Heart right ventricle (tissue), 16 donors: ENCODE data around the gene FAM222B. TPM values are rescaled to one million over a fixed set of nuclear protein-coding genes. Genes with fewer than 3 reads are reported as not detected.
A peak's percentile ranks its signal among the peaks of the same experiment; 100 is the strongest.

Experiments
- ATAC-seq, 8 donors: fragments of 200-7000 bp; cut with Tn5 transposase; one replicate each; pipeline ENCODE4 v1.9.1; 2020; ENCODE audit warnings: mild to moderate bottlenecking in 8 of 8, moderate library complexity in 8 of 8, moderate number of reproducible peaks in 1 of 8
- DNase-seq, 2 donors: peaks; one replicate each; pipeline ENCODE4 v3.0.0-alpha.2; 2020
- H3K27ac ChIP-seq, 10 donors: fragments of 200-600 bp; sonication (generic) in 2 of 10; one replicate each; pipeline versions ENCODE4 v1.5.0 to v1.8.0; 2020 to 2022; ENCODE audit warnings: mild to moderate bottlenecking in 3 of 10
- H3K27me3 ChIP-seq, 7 donors: fragments of 200-600 bp; one replicate each; pipeline ENCODE4 v1.8.0; 2021 to 2022; ENCODE audit warnings: mild to moderate bottlenecking in 2 of 7
- H3K36me3 ChIP-seq, 9 donors: fragments of 200-600 bp; sonication (generic) in 1 of 9; one replicate each; pipeline versions ENCODE4 v1.5.0 to v1.8.0; 2020 to 2022; ENCODE audit warnings: mild to moderate bottlenecking in 2 of 9
- H3K4me1 ChIP-seq, 9 donors: fragments of 200-600 bp; sonication (generic) in 1 of 9; one replicate each; pipeline versions ENCODE4 v1.5.0 to v1.8.0; 2020 to 2022; ENCODE audit warnings: mild to moderate bottlenecking in 4 of 9
- H3K4me3 ChIP-seq, 10 donors: fragments of 200-600 bp; sonication (generic) in 2 of 10; one replicate each; pipeline versions ENCODE4 v1.5.0 to v1.8.0; 2020 to 2022; ENCODE audit warnings: mild to moderate bottlenecking in 7 of 10, moderate library complexity in 2 of 10
- H3K9me3 ChIP-seq, 11 donors: fragments of 200-600 bp in 10 of 11; sonication (generic) in 2 of 11; one replicate each; pipeline versions ENCODE4 v1.5.0 to v1.8.0; 2013 to 2022; ENCODE audit warnings: mild to moderate bottlenecking in 2 of 11, control low read depth in 1 of 11, moderate library complexity in 1 of 11
- CTCF ChIP-seq, 9 donors: fragments of 200-600 bp; sonication (generic) in 2 of 9; IDR thresholded peaks; one replicate each; pipeline versions ENCODE4 v1.5.0 to v1.8.0; 2021 to 2022; ENCODE audit warnings: antibody characterized with exemption in 9 of 9, mild to moderate bottlenecking in 5 of 9, moderate library complexity in 1 of 9
- WGBS, 2 donors: extraction: QIAGEN DNeasy Blood & Tissue Kit; methylation state at CpG; one replicate each; pipeline ENCODE4 v1.1.7; 2013; ENCODE audit warnings: inconsistent platforms in 1 of 2; 5-methylcytosine and 5-hydroxymethylcytosine counted together
- intact Hi-C, 10 donors: fragments of 100-400 bp; cut with DNase I; formaldehyde crosslinking; loops; one replicate each; pipeline versions ENCODE4 v1.11.1 to v1.14.2; 2022
- polyA plus RNA-seq, 2 donors: library from polyadenylated mRNA; stranded (reverse); fragments of 200-250 nt; gene quantifications; one replicate each; pipeline ENCODE4 v1.2.3, GENCODE V29; 2013
- total RNA-seq, 10 donors: library from RNA; stranded (reverse); fragmentation: NEBNext Ultra II Directional in 3 of 10; extraction: Animal tissue kit (Norgen Biotek cat#: 25700) in 3 of 10; gene quantifications; one replicate each; pipeline versions ENCODE4 v1.2.1 to v1.2.4, GENCODE V29; 2021 to 2023
- donor health status: Arrhythmogenic right ventricular cardiomyopathy.
- donor health status: ischemic (EF 13 %, LVEDD 7.1; RV severe dilation, severe dysfunction).
- donor health status: healthy with polysubstance abuse.
- donor health status: DM: no; HTN: yes; CAD: no.
- donor health status: DM: no; HTN: no; CAD: no.
- donor health status: ischemic (EF 25% LVEDD 6.9; RV normal size, moderate dysfunction).
- donor health status: ischemic (EF 25% LVEDD 5.7; RV mildly dilated, moderate dysfunction).
- donor health status: healthy.
- donor health status: DM: yes; HTN: yes; CAD: no.
- donor health status: Ischemic cardiomyopathy.
- donor health status: ischemic (EF 35%, LVEDD 5.7; RV mildly dilated, moderate dysfunction).
- donor health status: nonischemic (EF 11% LVEDD 7.7; RV severe dilation, severe dysfunction).
- donor health status: DM: yes; HTN: yes; CAD: no.
- donor health status: PGD.
- donor health status: ischemic (EF 29% LVEDD 5.4; RV normal size, mild dysfunction).
- donor health status: nonischemic (EF 23%, LVEDD 6.1; RV moderate dilation, normal function).

Gene FAM222B
- total and polyA plus RNA-seq, 12 donors = 8.7 to 19.4 (median 15.3) TPM

GRCh38 chr17:28747801-28748750 lies 94.5 kb downstream of the FAM222B start:
- Histone ChIP-seq H3K4me1 (peaks cover 6 to 56% (median 47%) of the 10 kb centered on the region in 9 donors), H3K36me3 (peaks cover 0 to 40% (median 0%) of the 10 kb centered on the region in 9 donors), H3K27ac (no peak overlapping the region), H3K27me3 (peaks cover 0 to 5% (median 0%) of the 10 kb centered on the region in 7 donors), H3K4me3 (no peak overlapping the region), H3K9me3 (no peaks in the 10 kb centered on the region)
- 91 to 96% methylated on average over 18 of the region's 18 CpGs for WGBS, 2 donors
- no peak for TF ChIP-seq CTCF (IDR thresholded peaks at IDR 0.05)
- intact Hi-C loops = no loop called here
- DNase-seq (no peak), ATAC-seq (no peak)

- peaks cover 0 to 5% (median 0%) of the 10 kb centered on the region in 7 donors for H3K27me3 ChIP-seq
- ATAC-seq = no peak
- H3K4me1 ChIP-seq = peaks cover 6 to 62% (median 47%) of the 10 kb centered on the region in 9 donors
- H3K27ac ChIP-seq = peak overlapping the region in 2 of 10 donors; percentile 19 to 86
- no peaks in the 10 kb centered on the region for H3K9me3 ChIP-seq
- H3K4me3 ChIP-seq = no peak overlapping the region
- WGBS, 2 donors = 61% methylated on average over 7 of the region's 7 CpGs
- intact Hi-C loops = no loop called here
- no peak for DNase-seq
- peaks cover 0 to 40% (median 0%) of the 10 kb centered on the region in 9 donors for H3K36me3 ChIP-seq
- no peak for TF ChIP-seq CTCF (IDR thresholded peaks at IDR 0.05)
Measured at GRCh38 chr17:28747051-28747691, 95.4 kb downstream of the FAM222B start.

GRCh38 chr17:28746611-28747050 lies 96.0 kb downstream of the FAM222B start:
- intact Hi-C loops = no loop called here
- Histone ChIP-seq H3K9me3 (no peaks in the 10 kb centered on the region), H3K27ac (peak overlapping the region in 2 of 10 donors; percentile 19 to 86), H3K27me3 (peaks cover 0 to 5% (median 0%) of the 10 kb centered on the region in 7 donors), H3K4me1 (peaks cover 6 to 67% (median 47%) of the 10 kb centered on the region in 9 donors), H3K36me3 (peaks cover 0 to 39% (median 0%) of the 10 kb centered on the region in 9 donors), H3K4me3 (no peak overlapping the region)
- ATAC-seq (no peak), DNase-seq (no peak)
- 60 to 72% methylated on average over 5 of the region's 5 CpGs for WGBS, 2 donors
- no peak for TF ChIP-seq CTCF (IDR thresholded peaks at IDR 0.05)

GRCh38 chr17:28745786-28746411 lies 96.7 kb downstream of the FAM222B start:
- ATAC-seq (no peak), DNase-seq (no peak)
- Histone ChIP-seq H3K9me3 (no peaks in the 10 kb centered on the region), H3K4me3 (peak overlapping the region in 6 of 10 donors; percentile 35 to 88 (median 75)), H3K4me1 (peaks cover 6 to 73% (median 47%) of the 10 kb centered on the region in 9 donors), H3K36me3 (peaks cover 0 to 35% (median 0%) of the 10 kb centered on the region in 9 donors), H3K27me3 (peaks cover 0 to 5% (median 0%) of the 10 kb centered on the region in 7 donors), H3K27ac (peak overlapping the region in 5 of 10 donors; percentile 75 to 90 (median 86))
- intact Hi-C loops = loop anchor here in 2 of 10 donors (2.0 kb wide), 1 partner anchor 17 kb away; the partner anchor contains the start of gene NEK8 (in 2 of the 2)
- 80 to 81% methylated on average over 4 of the region's 4 CpGs for WGBS, 2 donors
- no peak for TF ChIP-seq CTCF (IDR thresholded peaks at IDR 0.05)
